GM18858 (cell line): Measurements from ENCODE around the gene MAPRE2.

Experiments
- ATAC-seq: cut with Tn5 transposase; IDR thresholded peaks from one replicate; pipeline ENCODE4 v1.9.1; 2021; ENCODE audit not compliant: unreplicated experiment

MAPRE2 gene

DNA sequence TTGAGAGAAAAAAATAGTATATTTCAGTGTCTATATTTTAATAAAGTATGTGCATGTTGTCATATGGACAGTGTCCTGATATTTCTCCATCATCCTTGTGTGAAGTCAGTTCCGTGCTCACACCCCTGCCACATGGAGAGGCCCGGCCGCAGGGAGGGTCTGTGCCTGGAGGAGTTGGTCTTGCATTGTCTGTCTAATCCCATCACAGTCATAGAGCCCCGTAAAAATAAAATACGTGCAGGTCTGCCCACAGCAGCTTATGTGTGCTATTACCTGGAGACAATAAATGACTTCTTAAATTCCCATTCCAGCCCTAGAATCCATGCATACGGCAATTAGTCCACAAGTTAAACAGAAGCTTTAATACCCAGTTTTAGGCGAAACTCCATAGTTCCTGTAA lies 20.1 kb downstream of the MAPRE2 start:
- no peak for ATAC-seq

DNA sequence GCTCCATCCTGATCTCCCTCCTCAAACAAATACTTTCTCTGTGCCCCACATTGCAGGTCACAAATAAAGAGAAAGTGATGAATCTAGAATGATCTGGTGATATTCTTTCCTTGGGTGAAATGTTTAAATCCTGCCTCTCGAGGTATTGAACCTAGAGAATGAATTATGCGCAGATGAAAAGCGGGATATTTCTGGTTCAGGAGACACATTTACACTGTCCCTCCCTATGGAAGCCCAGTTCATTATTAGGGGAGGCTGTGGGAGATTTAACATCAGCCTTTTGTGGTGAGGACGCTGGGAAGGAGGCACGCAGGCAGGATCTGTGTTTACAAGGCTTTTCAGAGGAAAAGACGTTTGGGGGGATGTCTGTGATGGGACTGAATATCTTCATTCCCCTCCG lies 20.6 kb downstream of the MAPRE2 start:
- no peak for ATAC-seq

DNA sequence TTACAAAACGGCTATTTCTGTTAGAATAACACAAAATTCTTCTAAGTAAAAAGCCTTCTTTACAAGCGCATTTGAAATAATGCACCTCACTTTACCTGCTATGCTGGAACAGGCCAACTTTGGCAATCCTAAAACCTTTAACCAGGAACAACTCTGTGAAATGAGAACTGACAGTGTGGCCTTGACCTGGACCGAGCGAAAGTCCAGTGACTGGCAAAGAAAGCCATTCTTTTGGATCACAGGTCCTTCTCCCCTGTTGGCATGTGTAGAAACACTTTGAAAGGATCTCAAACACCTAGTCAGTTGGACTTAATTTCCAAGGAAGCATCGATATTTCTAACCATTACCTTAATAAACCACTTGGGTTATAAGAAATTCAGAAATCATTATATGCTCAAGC lies 21.2 kb downstream of the MAPRE2 start:
- no peak for ATAC-seq

DNA sequence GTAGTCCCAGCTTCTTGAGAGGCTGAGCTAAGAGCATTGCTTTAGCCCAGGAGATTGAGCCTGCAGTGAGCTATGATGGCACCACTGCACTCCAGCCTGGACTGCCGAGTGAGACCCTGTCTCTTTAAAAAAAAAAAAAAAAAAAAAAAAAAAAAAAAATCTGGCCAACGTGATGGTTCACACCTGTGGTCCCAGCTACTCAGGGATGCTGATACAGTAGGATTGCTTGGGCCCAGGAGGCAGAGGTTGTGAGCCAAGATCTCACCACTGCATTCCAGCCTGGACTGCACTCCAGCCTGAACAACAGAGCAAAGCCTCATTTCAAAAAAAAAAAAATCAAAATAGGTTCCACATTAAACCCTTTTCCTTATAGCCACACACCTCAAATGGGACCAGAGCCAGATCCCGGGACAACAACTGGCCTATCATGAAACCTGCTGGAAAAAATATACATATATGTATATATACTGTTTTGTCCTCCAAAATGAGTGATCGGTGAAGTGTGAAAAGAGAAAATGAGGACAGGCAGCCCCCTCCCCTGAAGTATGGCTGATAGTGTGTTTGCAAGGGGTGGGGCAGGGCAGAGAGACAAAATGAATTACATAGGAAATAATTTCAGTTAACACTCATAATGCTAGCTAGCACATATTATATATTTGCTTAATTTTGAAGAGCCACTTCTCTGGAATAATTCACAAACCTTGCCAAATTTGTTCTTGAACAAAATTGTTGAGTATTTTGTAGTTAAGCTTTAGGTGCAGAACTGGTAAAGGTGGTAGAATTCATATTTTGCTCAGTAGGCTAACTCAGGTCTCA lies 22.9 kb downstream of the MAPRE2 start:
- no peak for ATAC-seq

DNA sequence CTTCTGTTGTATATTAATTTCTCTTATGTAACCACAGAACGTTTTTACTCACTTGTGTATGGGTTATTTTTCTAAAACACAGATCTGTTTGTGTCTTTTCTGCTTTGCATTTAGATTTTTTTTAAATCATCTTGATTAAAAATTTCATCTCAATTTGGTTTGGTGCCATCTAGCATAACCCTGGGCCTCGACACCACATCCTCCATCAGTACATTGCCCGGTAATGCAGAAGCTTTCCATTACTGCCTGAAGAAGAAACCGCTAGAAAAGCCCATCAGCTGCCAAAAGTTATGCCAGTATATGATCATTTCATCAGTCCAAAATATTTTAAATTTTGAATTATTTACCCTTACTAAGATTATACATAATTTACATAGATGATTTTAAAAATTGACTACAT lies 26.2 kb downstream of the MAPRE2 start:
- ATAC-seq, result no peak

DNA sequence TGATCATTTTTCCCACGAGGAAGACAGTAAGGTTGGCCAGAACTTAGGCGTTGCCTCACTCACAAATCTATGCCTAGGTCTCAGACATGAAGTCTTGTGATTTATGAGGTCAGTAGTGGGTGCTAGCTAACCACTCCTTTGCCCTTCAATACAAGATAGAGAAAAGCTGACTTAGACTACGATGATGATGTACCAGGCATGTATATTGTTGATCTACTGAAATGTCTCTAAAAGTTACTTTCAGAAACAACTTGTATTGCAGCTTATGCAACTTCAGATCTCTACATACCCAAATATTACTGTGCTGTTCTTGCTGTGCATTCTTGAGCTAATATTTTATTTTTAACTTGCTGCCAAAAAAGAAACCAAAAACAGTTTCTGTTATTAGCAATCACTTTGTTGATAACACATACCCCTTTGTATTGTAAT lies 30.6 kb downstream of the MAPRE2 start:
- peak; percentile 62 for ATAC-seq

DNA sequence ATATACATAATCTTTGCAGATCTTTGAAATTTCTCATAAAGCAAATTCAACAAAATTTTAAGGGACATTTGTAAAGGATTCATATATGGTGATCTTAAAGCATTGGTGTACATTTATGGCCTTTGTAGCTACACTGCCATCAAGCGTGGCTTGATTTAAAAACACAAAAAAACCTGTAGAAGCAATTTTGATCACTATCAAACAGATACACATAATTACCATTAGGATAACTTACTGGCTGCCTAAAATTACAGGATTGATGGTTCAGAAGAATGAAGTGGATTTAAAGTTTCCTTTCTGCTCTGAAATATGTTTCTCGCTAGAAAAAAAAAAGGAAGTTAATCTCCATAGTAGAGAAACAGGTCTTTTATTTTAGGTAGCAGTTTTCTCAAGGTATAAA lies 31.4 kb downstream of the MAPRE2 start:
- ATAC-seq, result no peak

DNA sequence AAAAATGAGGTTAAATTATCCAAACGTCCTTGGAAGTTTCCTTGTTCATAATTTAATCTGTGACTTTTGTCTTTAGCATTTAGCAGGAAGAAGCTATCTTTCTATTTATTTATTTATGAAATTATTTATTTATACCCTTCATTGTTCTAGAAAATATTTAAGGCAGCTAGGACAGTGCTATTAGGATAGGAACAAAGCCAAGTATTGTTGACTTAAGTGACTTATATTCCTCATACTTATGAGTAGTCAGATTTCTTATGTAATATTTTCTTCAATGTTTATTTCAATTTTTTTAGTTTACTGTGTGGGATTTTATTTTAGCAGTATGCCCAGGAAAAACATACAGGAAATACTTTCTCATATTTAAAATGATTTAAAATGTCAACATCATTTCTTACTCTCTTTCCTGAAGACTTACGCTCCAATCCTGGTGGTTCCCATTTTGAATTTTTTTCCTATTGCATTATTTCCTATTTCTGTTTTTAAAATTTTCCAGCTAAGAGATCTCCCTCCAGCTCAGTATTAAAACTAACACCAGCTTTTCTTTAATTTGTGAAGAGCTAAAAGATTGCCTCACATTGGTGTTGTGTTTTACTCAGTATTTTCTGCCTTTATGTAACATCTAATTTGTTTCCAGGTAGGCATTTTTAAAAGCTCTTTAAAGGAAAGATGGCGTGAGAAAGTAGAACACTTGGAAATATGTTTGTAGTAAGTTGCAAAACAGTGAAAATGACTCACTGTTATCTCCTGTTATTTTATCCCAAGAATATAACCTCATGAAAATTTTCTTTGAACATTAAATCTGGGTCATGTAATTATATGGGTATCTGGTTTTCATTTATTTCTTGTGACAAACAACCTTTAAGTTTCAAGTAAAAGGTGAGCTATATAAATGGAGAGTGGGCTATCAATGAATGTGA lies 32.2 kb downstream of the MAPRE2 start:
- no peak for ATAC-seq

DNA sequence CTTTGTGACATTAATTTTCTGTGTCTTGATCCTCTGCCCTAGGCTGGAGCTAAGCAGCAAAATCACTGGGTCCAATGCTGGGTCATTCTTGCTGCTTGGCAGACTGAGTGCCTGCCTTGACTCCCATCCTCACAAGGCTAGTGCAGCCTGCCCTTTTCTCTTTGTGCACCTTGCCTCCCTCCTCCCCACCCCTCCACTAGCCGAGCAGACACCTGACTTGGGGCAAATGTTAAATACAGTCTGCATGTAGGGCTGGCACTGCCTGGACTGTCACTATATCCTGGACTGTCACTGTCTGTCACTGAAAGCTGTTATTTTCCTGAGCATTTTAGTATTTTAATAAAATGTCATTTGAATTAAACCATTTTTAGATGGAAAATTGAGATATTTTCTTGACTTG lies 33.4 kb downstream of the MAPRE2 start:
- ATAC-seq, result no peak

DNA sequence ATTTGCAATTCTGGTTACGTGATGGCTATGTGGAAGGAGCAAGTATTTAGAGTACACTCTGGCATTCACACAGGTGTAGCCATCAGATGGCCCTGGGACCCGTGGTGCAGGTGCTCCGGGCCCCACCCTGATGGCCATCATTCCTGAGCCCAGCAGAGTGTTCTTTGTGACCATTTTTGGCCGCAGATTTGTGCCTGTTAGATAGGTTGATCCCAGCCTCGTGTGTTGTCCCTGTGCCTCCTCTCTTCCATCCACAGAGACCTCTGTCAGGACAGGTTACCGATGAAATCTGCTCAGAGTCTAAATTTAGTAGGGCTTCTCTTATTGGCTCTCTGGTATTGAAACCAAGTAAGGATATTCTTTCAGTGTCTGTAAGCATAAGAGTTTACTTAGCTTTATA lies 33.9 kb downstream of the MAPRE2 start:
- no peak for ATAC-seq

DNA sequence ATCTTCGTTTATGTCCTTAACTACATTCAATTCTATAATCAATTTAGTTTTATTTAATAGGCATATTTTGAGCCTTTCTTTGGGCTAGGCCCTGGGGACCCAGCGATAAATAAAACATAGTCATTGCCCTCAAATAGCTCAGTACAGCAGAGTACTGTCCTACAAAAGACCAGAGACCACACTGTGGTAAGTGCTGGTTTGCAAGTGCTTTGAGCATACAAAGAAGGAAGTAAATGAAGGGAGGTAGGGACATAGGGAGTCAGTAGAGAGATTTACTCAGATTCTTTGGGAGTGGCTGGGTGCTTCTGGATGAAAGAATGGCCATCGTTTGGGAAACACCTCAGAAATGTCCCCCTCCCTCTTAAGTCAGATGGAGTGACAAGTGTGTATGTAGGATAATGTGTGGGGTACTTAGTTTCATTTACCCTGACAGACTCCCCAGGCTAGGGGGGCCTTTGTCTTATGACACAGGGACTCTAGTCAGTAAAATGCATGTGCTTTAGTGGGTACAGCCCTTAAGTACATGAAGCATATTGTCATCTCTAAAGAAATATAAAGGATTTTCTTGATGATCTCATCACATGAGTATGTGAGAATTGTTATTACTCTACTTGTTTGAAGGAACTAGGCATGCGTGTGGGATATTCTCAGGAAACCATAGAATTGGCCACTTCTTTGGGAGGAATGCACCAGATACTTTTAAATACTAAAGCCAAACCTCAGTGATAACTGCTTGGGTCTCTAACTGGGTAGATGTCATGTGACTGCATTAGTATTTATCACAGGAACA lies 35.1 kb downstream of the MAPRE2 start:
- no peak for ATAC-seq

DNA sequence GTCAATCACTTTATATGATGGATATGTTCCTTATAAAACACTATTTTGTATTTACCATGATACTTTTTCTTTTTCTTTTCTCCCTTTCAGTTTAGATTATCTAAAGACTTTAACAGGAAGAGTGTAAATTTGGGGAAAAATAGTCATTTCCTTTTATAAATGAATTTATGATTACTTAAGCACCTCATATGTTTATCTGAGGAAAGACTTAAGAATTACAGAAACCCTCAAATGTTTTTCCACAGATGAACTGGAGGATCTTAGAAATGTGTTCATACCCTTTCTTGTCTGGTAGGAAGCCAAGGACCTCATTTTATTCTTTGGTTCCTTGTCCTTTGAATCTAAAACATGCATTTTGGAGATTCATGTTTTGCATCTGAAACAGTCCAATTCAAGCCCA lies 36.7 kb downstream of the MAPRE2 start:
- no peak for ATAC-seq

DNA sequence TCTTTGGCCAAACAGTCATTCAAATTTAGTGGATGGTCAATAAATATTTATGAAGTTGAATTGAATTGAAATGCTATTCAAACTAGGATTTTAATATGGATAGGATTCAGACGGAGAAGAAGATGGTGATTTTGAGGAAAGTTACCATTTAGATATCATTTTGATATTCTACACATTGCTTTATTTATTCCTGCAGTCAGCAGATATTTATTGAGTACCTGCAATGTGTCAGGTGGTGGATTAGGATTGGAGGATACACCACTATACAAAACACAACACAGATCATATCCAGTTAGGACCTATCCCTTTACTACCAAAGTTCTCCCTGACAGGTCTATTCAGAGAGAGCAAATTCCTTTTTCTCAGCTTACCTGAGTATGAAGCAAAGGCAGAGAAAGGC lies 38.8 kb downstream of the MAPRE2 start:
- ATAC-seq, result no peak

DNA sequence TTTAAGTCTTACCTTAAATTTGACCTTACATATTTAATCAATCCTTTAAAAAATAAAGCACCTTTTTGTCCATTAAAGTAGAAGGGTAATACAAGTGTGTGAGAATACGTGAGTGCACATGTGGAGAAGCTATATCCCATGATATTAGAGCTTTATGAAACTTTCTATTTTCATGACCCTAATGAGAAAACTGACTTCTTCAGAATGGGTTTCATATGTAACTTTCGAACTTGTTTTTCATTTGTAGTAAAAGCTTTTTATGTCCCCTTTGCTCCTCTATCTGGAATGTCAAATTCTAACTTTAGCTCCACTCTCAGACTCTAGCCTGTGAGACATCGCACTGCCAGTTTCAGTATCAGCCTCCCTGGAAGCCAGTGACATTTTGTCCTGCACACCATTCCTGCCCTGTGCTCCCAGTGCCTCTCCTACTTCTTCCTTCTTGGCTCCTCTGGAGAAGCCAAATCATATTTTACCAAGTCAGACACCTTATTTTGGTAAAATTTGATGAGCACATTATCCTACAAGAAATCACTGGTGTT lies 42.0 kb downstream of the MAPRE2 start:
- no peak for ATAC-seq

DNA sequence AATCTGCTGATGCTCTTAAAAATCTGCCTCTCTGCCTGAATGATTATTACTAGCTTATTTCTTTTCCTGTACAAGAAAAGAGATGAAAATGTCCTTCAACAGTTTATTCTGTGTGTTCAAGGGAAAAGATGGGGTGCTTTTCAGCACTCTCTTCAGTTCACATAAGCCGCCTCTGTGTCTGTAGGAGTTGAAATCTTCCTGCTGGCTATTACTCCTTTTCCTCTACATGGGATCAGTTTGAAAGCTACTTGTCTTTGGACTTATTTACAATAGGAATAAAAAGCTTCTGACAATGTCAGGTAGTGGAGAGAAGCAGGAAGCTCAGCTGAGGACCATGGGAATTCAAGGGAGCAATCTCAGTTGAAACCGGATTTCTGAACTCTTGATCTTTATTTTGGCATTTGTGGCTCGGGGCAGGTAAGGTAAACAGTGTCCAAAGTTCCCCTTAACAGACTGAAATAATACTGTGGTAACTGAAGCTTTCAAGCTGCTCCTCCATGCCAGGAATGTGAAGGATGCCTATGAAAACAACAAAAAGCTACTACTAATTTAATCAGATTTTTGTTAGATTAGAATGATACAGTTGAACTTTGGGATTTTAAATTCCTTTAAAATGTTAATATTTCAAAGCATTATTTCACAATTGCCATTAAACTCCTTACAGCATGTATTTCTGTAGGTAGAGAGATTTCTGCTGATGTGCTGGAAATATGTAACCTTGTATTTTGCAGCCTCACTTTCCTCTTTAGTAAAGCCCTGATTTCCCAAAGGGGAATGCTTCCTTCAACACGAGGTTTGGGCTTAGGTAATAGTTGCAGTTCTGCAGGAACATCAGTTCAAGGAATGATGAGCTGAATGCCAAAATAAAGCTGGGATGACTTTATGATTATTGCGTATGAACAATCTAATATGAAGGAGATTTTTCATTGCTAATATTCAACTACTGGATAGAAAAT lies 43.6 kb downstream of the MAPRE2 start:
- ATAC-seq, result no peak

DNA sequence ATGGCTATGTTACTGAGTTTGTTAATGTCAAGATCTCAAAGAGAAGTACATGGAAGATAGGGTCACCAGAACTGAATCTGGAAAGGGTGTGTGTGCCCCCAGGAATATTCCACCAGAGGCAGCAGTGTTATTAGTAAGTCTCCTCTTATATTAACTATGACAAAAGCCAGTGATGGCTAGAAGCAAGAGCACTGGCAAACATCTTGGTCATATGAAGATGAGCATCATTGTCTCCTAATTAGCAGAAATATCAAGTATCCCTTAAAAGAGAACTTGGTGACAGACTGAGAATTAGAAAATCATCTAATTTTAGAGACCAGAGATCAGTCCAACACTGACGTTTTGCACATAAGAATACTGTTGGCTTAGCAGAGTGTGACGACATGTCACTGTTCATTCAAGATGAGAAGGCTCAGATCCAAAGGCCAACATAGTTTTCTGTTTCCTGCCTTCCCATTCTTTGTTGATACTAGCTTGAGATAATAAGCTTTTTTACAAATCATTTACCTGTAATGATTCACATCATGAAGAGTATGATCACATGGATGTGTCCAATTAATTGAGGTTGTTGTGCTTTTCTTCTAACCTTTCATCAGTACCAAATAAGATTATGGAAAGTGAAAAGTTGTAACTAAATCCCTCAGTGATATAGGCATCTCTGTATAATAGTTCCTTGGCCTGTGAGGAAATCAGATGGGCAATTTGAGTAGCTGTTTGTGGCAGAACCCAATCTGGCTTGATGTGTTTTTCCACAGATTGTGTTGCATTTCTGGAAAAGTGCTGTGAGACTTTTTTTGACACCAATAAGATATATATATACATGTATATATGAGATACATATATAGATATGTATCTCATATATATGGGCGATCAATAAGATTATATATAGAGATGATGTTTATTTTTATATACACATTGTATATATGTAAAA lies 44.5 kb downstream of the MAPRE2 start:
- ATAC-seq, result no peak

DNA sequence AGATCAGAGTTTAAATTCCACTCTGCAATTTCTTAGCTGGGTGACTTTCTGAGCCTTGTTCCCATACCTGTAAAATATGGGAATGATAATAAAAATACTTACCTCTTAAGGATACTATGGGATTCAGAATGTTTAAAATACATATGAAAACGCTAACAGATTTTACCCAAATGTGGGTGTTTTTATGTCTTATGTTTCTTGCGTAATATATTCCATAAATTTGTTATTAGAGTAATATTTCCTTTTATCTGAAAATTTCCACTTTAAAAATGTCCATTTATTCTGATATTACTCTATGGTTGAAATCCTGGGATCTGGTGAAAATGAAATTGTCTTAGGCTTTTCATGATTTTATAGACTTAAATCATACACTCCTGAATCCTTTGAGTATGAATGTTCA lies 45.5 kb downstream of the MAPRE2 start:
- no peak for ATAC-seq

DNA sequence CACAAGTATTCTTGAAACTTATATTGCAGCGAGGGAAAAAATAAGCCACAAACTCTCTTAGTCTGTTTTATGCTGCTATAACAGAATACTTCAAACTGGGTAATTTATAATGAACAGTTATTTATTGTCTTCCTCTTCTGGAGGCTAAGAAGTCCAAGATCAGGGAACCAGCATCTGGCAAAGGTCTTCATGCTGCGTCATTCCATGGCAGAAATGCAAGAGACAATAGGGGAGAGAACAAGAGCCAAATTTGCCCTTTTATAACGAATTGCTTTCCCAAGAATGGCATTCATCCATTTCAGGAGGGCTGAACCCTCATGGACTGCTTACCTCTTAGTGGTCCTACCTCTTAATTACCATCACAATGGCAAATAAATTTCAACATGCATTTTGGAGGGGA lies 46.5 kb downstream of the MAPRE2 start:
- ATAC-seq, result no peak

DNA sequence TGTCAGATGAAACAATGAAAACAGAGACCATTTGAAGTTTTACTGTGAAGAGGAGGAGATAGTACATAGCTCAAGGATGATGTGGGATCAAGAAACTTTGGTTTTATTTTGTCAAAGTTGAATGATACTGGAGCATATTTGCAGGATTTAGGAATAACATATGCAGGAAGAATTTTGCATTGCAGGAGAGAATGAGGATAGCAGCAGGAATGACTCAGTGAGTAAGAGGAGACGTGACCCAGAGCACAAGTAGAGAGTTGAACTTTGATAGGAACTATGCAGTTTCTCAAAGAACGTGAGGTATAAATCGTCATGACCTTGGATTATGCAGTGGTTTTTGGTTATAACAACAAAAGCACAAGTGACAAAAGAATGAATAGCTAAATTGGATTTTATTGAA lies 47.7 kb downstream of the MAPRE2 start:
- ATAC-seq, result no peak
